Occipital lobe (tissue), 2 donors: ENCODE data around the gene CPT1A. TPM values are rescaled to one million over a fixed set of nuclear protein-coding genes. Genes with fewer than 3 reads are reported as not detected.

ENCODE experiments used
- DNase-seq: peaks from one replicate; lab custom pipeline; 2025; lab: John Stamatoyannopoulos, UW
- total RNA-seq: library from RNA; depleted of rRNA; stranded (reverse); fragments of >200 nt; gene quantifications from one replicate; pipeline ENCODE4 v1.2.3, GENCODE V29; 2014

The CPT1A gene
- total RNA-seq, 1 donor from 2014 or later = 5.5 TPM

- DNase-seq = no peak
These were observed 10.6 kb downstream of the CPT1A start for GRCh38 chr11:68831124-68831523.

GRCh38 chr11:68829581-68829980, 12.1 kb downstream of the CPT1A start:
- no peak for DNase-seq

- no peak for DNase-seq
These were observed 12.8 kb downstream of the CPT1A start for GRCh38 chr11:68828957-68829356.

- DNase-seq = no peak
These were observed 13.4 kb downstream of the CPT1A start for GRCh38 chr11:68828155-68828931.

- DNase-seq = no peak
These were observed 14.0 kb downstream of the CPT1A start for GRCh38 chr11:68827733-68828132.

GRCh38 chr11:68826726-68827125, 15.0 kb downstream of the CPT1A start:
- DNase-seq = no peak

GRCh38 chr11:68825571-68825970, 16.1 kb downstream of the CPT1A start:
- no peak for DNase-seq

- DNase-seq = no peak
These were observed 19.2 kb downstream of the CPT1A start for GRCh38 chr11:68822546-68822945.

- DNase-seq = no peak
These were observed 20.0 kb downstream of the CPT1A start for GRCh38 chr11:68821670-68822069.

- DNase-seq = no peak
These were observed 22.4 kb downstream of the CPT1A start for GRCh38 chr11:68819362-68819761.

GRCh38 chr11:68818181-68818580, 23.5 kb downstream of the CPT1A start:
- no peak for DNase-seq

- no peak for DNase-seq
These were observed 24.2 kb downstream of the CPT1A start for GRCh38 chr11:68817554-68817953.

- DNase-seq = no peak
These were observed 24.7 kb downstream of the CPT1A start for GRCh38 chr11:68816917-68817419.

- no peak for DNase-seq
These were observed 25.4 kb downstream of the CPT1A start for GRCh38 chr11:68816251-68816776.

GRCh38 chr11:68813773-68814172, 27.9 kb downstream of the CPT1A start:
- no peak for DNase-seq

- no peak for DNase-seq
These were observed 29.2 kb downstream of the CPT1A start for GRCh38 chr11:68812526-68812925.

- no peak for DNase-seq
These were observed 31.6 kb downstream of the CPT1A start for GRCh38 chr11:68810164-68810563.

- no peak for DNase-seq
These were observed 32.2 kb downstream of the CPT1A start for GRCh38 chr11:68809506-68809905.

GRCh38 chr11:68808787-68809186, 32.9 kb downstream of the CPT1A start:
- DNase-seq = no peak

- no peak for DNase-seq
These were observed 34.5 kb downstream of the CPT1A start for GRCh38 chr11:68806931-68807844.

- no peak for DNase-seq
These were observed 36.9 kb downstream of the CPT1A start for GRCh38 chr11:68804786-68805185.

- DNase-seq = no peak
These were observed 38.0 kb downstream of the CPT1A start for GRCh38 chr11:68803766-68804165.
